ENCODE data around the gene COLEC11.

COLEC11 gene

DNA sequence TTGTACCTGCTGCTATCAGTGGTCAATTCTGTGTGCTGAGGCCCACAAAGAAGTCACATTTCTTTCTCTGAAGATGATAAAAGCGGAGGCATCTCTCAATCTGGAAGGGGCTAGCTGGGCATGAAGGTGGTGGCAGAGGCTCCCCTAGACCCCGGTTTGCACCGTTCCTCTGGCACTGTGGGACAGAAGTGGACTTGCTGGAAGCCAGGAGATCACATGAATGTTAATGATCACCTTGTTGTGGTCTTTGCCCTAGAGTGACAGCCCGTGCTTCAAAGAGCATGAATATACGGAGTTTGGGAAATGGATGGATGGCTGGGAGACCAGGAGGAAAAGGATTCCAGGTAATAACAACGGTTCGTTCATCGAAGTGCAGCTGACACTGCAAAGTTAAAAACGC lies 83.3 kb downstream of the COLEC11 start:
- no peak for DNase-seq

DNA sequence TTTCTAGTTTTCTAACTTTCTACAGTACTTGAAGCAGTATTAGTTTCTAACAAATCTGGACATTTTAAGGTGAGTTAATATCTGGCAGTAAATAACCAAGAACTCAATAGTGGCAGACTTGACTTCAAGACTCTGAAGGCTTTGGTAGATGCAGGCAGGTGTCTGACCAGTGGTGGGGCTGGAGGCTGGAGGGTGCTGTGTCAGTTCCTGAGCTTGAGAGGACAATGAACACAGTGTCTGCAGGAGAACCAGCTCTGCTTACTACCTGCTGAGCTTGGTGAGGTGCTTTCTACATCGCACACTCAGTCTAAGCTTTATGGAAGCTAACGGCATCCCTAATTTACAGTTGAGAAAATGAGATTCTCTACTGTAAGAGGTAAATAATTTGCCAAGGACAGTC lies 84.3 kb downstream of the COLEC11 start:
- no peak for DNase-seq

- DNase-seq, result no peak
Observed at GRCh38 chr2:3679616-3680393, 84.9 kb downstream of the COLEC11 start.

DNA sequence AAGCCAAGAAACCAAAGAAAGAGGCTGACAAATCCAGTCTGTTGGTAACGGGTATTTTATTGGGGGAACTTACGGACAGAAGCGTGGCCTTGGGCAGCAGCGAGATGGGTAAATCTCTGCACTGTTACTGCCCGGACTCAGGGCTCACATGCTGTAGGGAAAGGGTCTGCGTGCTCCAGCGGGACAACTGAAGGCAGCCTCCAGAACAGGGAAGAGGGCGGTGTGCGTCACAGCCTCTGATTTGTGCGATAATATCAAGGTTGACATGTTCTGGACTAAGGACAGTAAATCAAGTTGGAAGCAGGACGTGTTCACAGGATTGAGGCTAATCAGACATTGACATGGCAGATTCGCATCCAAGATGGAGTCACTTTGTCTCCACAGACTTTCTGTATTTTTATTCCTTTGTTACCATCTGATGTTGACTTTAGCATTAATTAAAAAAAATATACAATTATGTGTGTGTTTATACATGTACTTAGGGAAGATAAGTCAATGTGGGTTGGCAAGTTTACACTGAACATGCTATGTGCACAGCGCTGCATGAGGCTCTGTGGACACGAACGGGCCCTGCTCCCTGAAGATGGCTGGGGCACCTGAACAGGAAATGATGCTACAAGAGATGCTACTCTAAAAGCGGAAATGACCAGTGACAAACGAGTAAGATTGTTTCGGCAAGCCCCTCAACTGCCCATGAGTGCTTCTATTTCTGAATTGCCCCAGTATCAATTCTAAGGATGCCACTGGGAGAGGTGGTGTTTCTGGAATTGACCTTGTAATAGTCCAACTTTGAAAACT lies 85.8 kb downstream of the COLEC11 start:
- DNase-seq, result no peak

GRCh38 chr2:3681625-3682024 lies 86.7 kb downstream of the COLEC11 start:
- no peak for DNase-seq

DNA sequence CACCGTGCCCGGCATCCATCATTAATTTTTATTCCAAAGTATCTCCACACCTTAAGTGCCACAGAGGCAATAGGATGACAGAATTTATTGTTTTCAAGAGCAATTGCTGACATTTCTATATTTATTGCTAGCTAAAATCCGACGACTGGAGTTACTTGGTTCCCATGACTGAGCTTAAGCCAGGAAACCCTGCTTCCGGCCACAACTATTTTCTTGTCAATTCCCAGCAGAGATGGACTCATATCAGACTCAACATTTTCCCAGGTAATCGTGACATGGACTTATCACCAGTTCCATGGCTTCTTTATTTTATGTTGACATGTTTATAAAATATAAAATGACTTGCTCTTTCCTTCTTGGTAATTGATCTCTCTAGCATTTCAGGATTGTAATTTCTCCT lies 87.9 kb downstream of the COLEC11 start:
- DNase-seq, result no peak

DNA sequence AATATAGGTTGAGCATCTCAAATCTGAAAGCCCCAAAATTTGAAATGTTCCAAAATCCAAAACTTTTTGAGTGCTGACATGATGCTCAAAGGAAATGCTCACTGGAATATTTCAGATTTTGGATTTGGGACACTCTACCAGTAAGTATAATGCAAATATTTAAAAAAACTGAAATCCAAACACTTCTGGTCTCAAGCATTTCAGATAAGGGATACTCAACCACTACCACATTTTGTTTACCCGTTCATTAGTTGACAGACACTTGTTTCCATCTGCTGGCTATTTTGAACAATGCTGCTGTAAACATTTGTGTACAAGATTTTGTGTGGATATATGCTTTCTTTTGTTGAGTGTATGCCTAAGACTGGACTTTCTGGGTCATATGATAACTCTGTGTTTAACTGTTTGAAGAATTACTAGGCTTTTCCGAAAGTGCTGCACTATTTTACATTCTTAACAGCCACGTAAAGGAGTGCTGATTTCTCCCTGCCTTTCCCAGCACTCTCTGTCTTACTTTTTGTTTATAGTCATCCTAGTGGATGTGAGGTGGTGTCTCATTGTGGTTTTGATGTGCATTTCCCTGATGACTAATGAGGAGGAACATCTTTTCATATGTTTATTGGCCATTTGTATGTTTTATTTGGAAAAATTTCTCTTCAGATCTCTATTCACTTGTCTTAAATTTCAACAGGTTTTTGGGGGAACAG lies 89.0 kb downstream of the COLEC11 start:
- DNase-seq, result no peak

DNA sequence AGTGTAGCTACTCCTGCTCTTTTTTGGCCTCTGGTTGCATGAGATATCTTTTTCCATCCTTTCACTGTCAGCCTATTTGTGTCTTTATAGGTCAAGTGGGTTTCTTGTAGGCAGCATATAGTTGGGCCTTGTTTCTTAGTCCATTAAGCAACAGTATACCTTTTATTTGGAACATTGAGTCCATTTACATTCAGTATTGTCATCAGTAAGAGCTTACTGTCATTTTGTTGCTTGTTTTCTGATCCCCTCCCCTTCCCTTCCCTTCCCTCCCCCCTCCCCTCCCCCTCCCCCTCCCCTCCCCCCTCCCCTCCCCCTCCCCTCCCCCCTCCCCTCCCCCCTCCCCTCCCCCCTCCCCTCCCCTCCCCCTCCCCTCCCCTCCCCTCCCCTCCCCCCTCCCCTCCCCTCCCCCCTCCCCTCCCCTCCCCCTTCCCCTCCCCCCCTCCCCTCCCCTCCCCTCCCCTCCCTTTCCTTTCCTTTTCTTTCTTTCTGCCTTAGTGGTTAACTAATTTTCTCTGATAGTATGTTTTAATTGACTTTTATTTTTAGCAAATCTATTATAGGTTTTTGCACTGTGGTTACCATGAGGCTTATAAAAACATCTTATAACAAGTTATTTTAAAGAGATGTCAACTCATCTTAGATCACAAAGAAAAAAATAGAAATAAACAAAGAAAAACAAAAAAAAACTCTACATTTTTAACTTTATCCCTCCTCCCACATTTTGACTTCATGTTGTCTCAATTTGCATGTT lies 95.3 kb downstream of the COLEC11 start:
- no peak for DNase-seq

DNA sequence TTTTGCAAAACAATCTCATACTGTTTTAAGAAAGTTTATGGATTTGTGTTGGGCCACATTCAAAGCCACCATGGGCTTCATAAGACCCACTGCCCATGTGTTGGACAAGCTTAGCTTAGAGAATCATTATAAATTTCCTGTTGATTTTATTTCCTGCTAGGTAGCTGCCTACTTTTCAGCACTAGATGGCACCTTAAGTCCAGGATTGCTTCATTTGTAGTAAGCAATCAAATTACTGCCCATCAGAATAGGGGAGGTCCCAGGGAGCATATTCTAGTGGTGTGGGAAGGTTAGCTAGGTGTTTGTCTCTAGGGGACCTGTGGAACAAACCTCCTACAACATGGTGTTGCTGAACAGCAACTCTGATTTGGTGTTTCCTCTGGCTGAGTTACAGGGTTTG lies 97.5 kb downstream of the COLEC11 start:
- DNase-seq, result peak; percentile 10
